HL-60 (cell line): ENCODE data around the gene OS9.
"Not testable (repeated sequence)": the region's sequence is repeated elsewhere in the genome, so short reads cannot be mapped to it uniquely, and the experiment has no call there.

ENCODE experiments used
- DNase-seq, 2 experiments: peaks; one replicate each; pipeline ENCODE4 v3.0.0-alpha.2; 2010 to 2020; ENCODE audit warnings: low read depth in 1 of 2, low spot score in 1 of 2
- H3K27ac ChIP-seq: fragments of 250-450 bp; sonication (Bioruptor Pico); replicated peaks from 2 replicates; pipeline ENCODE4 v1.5.1; 2020; ENCODE audit warnings: mild to moderate bottlenecking, moderate library complexity
- H3K27me3 ChIP-seq: fragments of 250-450 bp; sonication (Bioruptor Pico); 2 replicates; pipeline ENCODE4 v1.5.1; 2021; ENCODE audit warnings: mild to moderate bottlenecking, moderate library complexity; ENCODE audit not compliant: insufficient read depth, poor library complexity, severe bottlenecking
- H3K4me3 ChIP-seq: replicated peaks from 2 replicates; pipeline ENCODE4 v1.5.1; 2011; ENCODE audit warnings: mild to moderate bottlenecking, control low read depth, low read length; ENCODE audit not compliant: insufficient read depth
- GABPA ChIP-seq: IDR thresholded peaks from 2 replicates; pipeline ENCODE4 v1.6.1; 2012; ENCODE audit warnings: low read depth
- POLR2AphosphoS5 ChIP-seq: IDR thresholded peaks from 2 replicates; pipeline ENCODE4 v1.6.1; 2012; ENCODE audit warnings: low read depth
- SPI1 ChIP-seq: IDR thresholded peaks from 2 replicates; pipeline ENCODE4 v1.6.1; 2012; ENCODE audit warnings: low read depth, mild to moderate bottlenecking, borderline replicate concordance
- TF ChIP-seq, protein P1 (sequence below): IDR thresholded peaks from 2 replicates; pipeline ENCODE4 v1.6.1; 2012; ENCODE audit warnings: low read depth; ENCODE audit not compliant: insufficient replicate concordance
- TF ChIP-seq, protein P2 (sequence below): IDR thresholded peaks from one replicate; pipeline ENCODE4 v1.5.1; 2011; ENCODE audit warnings: low read length, control low read depth, inconsistent platforms; ENCODE audit not compliant: insufficient read depth

Gene OS9

DNA sequence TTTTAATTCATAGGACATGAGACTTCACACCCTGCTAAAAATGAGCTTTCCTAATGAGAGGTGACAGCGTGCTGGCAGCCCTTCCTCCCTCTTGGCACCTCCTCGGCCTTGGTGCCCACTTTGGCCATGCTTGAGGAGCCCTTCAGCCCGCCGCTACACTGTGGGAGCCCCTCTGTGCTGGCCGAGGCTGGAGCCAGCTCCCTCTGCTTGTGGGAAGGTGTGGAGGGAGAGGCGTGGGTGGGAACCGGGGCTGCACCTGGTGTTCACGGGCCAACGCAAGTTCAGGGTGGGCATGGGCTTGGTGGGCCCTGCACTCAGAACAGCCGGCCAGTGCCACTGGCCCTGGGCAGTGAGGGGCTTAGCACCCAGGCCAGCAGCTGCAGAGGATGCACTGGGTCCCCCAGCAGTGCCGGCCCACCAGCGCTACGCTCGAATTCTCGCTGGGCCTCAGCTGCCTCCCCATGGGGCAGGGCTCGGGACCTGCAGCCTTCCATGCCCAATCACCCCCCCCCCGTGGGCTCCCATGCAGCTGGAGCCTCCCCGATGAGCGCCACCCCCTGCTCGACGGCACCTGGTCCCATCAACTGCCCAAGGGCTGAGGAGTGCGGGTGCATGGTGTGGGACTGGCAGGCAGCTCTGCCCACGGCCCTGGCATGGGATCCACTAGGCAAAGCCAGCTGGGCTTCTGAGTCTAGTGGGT is 38.2 kb upstream of the OS9 start:
- no peak for TF ChIP-seq SPI1
- no peak for TF ChIP-seq GABPA
- TF ChIP-seq, protein P1, sequence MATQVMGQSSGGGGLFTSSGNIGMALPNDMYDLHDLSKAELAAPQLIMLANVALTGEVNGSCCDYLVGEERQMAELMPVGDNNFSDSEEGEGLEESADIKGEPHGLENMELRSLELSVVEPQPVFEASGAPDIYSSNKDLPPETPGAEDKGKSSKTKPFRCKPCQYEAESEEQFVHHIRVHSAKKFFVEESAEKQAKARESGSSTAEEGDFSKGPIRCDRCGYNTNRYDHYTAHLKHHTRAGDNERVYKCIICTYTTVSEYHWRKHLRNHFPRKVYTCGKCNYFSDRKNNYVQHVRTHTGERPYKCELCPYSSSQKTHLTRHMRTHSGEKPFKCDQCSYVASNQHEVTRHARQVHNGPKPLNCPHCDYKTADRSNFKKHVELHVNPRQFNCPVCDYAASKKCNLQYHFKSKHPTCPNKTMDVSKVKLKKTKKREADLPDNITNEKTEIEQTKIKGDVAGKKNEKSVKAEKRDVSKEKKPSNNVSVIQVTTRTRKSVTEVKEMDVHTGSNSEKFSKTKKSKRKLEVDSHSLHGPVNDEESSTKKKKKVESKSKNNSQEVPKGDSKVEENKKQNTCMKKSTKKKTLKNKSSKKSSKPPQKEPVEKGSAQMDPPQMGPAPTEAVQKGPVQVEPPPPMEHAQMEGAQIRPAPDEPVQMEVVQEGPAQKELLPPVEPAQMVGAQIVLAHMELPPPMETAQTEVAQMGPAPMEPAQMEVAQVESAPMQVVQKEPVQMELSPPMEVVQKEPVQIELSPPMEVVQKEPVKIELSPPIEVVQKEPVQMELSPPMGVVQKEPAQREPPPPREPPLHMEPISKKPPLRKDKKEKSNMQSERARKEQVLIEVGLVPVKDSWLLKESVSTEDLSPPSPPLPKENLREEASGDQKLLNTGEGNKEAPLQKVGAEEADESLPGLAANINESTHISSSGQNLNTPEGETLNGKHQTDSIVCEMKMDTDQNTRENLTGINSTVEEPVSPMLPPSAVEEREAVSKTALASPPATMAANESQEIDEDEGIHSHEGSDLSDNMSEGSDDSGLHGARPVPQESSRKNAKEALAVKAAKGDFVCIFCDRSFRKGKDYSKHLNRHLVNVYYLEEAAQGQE, result no peak
- TF ChIP-seq, protein P2, sequence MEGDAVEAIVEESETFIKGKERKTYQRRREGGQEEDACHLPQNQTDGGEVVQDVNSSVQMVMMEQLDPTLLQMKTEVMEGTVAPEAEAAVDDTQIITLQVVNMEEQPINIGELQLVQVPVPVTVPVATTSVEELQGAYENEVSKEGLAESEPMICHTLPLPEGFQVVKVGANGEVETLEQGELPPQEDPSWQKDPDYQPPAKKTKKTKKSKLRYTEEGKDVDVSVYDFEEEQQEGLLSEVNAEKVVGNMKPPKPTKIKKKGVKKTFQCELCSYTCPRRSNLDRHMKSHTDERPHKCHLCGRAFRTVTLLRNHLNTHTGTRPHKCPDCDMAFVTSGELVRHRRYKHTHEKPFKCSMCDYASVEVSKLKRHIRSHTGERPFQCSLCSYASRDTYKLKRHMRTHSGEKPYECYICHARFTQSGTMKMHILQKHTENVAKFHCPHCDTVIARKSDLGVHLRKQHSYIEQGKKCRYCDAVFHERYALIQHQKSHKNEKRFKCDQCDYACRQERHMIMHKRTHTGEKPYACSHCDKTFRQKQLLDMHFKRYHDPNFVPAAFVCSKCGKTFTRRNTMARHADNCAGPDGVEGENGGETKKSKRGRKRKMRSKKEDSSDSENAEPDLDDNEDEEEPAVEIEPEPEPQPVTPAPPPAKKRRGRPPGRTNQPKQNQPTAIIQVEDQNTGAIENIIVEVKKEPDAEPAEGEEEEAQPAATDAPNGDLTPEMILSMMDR, result no peak
- no peak for TF ChIP-seq POLR2AphosphoS5
- DNase-seq, result no peak
- no peak overlapping the region for H3K4me3 ChIP-seq
- H3K27me3 ChIP-seq, result no peaks in the 10 kb centered on the region
- no peak overlapping the region for H3K27ac ChIP-seq

DNA sequence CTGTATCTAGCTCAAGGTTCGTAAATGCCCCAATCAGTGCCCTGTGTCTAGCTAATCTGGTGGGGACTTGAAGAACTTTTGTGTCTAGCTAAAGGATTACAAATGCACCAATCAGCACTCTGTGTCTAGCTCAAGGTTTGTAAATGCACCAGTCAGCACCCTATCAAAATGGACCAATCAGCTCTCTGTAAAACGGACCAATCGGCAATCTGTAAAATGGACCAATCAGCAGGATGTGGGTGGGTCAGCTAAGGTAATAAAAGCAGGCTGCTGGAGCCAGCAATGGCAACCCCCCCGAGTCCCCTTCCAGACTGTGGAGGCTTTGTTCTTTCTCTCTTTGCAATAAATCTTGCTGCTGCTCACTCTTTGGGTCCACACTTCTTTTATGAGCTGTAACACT is 37.5 kb upstream of the OS9 start:
- not testable (repeated sequence) for H3K27ac ChIP-seq, DNase-seq, H3K4me3 ChIP-seq, H3K27me3 ChIP-seq

DNA sequence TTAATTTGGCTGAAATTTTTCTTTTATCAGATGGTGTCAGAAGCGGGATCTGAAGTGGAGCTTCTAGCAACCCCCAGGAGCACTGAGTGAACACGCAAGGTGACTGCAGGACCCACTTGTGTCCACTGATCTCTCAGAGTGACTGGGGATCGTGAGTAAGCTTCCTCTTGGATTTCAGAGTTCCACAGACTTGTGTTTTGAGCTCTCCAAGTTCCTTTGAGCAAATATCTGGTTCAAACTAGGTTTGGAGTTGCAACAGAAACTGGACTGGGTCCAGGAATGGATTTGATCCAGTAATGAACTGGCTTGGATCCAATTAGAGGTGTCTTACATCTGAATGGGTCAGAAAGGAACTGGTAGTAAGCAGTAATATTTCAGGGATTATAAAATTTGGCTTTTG is 36.2 kb upstream of the OS9 start:
- DNase-seq, result no peak
- Histone ChIP-seq H3K27me3 (no peaks in the 10 kb centered on the region), H3K27ac (no peak overlapping the region), H3K4me3 (no peak overlapping the region)
- TF ChIP-seq SPI1, result no peak
- TF ChIP-seq, protein P1, result no peak
- no peak for TF ChIP-seq GABPA
- TF ChIP-seq, protein P2, result no peak
- TF ChIP-seq POLR2AphosphoS5, result no peak

DNA sequence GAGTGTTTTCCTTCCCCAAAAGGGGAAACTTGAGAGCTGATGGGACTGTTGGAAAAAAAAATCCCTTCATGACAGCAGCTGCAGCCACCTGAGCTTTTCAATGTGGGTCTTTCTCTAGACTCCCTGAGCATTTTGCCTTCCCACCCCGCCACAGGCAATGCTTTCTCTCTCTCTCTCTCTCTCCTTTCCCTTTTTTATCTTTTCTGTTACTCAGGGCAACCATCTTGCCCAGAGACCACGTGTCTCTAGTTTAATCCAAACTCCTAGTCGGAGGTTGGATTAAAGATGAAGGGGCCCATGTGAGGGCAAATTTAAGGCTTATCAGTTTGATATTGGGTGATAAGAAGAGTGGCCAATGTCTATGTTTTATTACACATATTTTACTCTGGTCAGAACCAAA is 35.0 kb upstream of the OS9 start:
- Histone ChIP-seq H3K27ac (no peak overlapping the region), H3K27me3 (no peaks in the 10 kb centered on the region), H3K4me3 (no peak overlapping the region)
- DNase-seq, result no peak
- TF ChIP-seq POLR2AphosphoS5 (no peak), SPI1 (no peak), GABPA (no peak)
- TF ChIP-seq, protein P1, result no peak
- TF ChIP-seq, protein P2, result no peak
